ENCODE results near the gene TMBIM4.
"Not testable (repeated sequence)": the region's sequence is repeated elsewhere in the genome, so short reads cannot be mapped to it uniquely, and the experiment has no call there.

The TMBIM4 gene

GRCh38 chr12:66169221-66170170 lies at the start of gene TMBIM4:
TMBIM4 (minus strand) TSS chr12:66169996; CDS start chr12:66169951, 45 bp downstream.
- peak; percentile 76 for DNase-seq (ENCODE audit: low spot score)

- no peak for DNase-seq (ENCODE audit: low spot score)
Observed at GRCh38 chr12:66217342-66217917, 47.6 kb upstream of the TMBIM4 start.

GRCh38 chr12:66213011-66213410 lies 43.2 kb upstream of the TMBIM4 start:
- not testable (repeated sequence) for DNase-seq (ENCODE audit: low spot score)

GRCh38 chr12:66211573-66211972 lies 41.8 kb upstream of the TMBIM4 start:
- not testable (repeated sequence) for DNase-seq (ENCODE audit: low spot score)

- DNase-seq (ENCODE audit: low spot score), result no peak
Observed at GRCh38 chr12:66210840-66211239, 41.0 kb upstream of the TMBIM4 start.

- no peak for DNase-seq (ENCODE audit: low spot score)
Observed at GRCh38 chr12:66206141-66206540, 36.3 kb upstream of the TMBIM4 start.

GRCh38 chr12:66203820-66204219 lies 34.0 kb upstream of the TMBIM4 start:
- DNase-seq (ENCODE audit: low spot score), result no peak

GRCh38 chr12:66199831-66200509 lies 30.2 kb upstream of the TMBIM4 start:
- DNase-seq (ENCODE audit: low spot score), result no peak

- no peak for DNase-seq (ENCODE audit: low spot score)
Observed at GRCh38 chr12:66199141-66199540, 29.3 kb upstream of the TMBIM4 start.

GRCh38 chr12:66197495-66197921 lies 27.7 kb upstream of the TMBIM4 start:
- no peak for DNase-seq (ENCODE audit: low spot score)

- no peak for DNase-seq (ENCODE audit: low spot score)
Observed at GRCh38 chr12:66196806-66197205, 27.0 kb upstream of the TMBIM4 start.

- no peak for DNase-seq (ENCODE audit: low spot score)
Observed at GRCh38 chr12:66195242-66195641, 25.4 kb upstream of the TMBIM4 start.

GRCh38 chr12:66194122-66194521 lies 24.3 kb upstream of the TMBIM4 start:
- no peak for DNase-seq (ENCODE audit: low spot score)

- DNase-seq (ENCODE audit: low spot score), result no peak
Observed at GRCh38 chr12:66191547-66192126, 21.8 kb upstream of the TMBIM4 start.

GRCh38 chr12:66190519-66191370 lies 20.9 kb upstream of the TMBIM4 start:
- DNase-seq (ENCODE audit: low spot score), result no peak

GRCh38 chr12:66189889-66190288 lies 20.1 kb upstream of the TMBIM4 start:
- DNase-seq (ENCODE audit: low spot score), result no peak

- DNase-seq (ENCODE audit: low spot score), result no peak
Observed at GRCh38 chr12:66189486-66189843, 19.7 kb upstream of the TMBIM4 start.

- no peak for DNase-seq (ENCODE audit: low spot score)
Observed at GRCh38 chr12:66188584-66189485, 19.0 kb upstream of the TMBIM4 start, which contains the start of gene IRAK3. IRAK3 (plus strand) TSS chr12:66189214; CDS start chr12:66189300, 86 bp downstream.

GRCh38 chr12:66187821-66188220 lies 18.0 kb upstream of the TMBIM4 start:
- DNase-seq (ENCODE audit: low spot score), result no peak

- DNase-seq (ENCODE audit: low spot score), result no peak
Observed at GRCh38 chr12:66187036-66187435, 17.2 kb upstream of the TMBIM4 start.
